WTC11 (cell line): ENCODE results near the gene PFDN1. TPM values are rescaled to one million over a fixed set of nuclear protein-coding genes. Genes with fewer than 3 reads are reported as not detected.

Experiments
- ATAC-seq: fragments of 200-7000 bp; cut with Tn5 transposase; 2 replicates; pipeline ENCODE4 v1.10.0; 2021; ENCODE audit warnings: mild to moderate bottlenecking, moderate library complexity
- CTCF ChIA-PET: fragments of 300-600 bp; sonication (Branson Sonifier 250); formaldehyde crosslinking; loops from one replicate; lab custom pipeline; 2021; ENCODE audit warnings: antibody characterized with exemption; lab: Charles Lee
- POLR2A ChIA-PET: fragments of 350-600 bp; sonication (Branson Sonifier 250); formaldehyde crosslinking; loops from one replicate; lab custom pipeline; 2021; ENCODE audit warnings: antibody characterized with exemption; lab: Charles Lee
- DNase-seq: peaks from one replicate; pipeline ENCODE4 v3.0.0; 2021; ENCODE audit warnings: low spot score
- H3K27ac Mint-ChIP-seq: 2 replicates; pipeline ENCODE4 v1.8.0; 2021; ENCODE audit warnings: mixed read lengths
- H3K27me3 Mint-ChIP-seq: 2 replicates; pipeline ENCODE4 v1.8.0; 2021; ENCODE audit warnings: low read depth, mild to moderate bottlenecking, moderate library complexity, mixed read lengths
- H3K36me3 Mint-ChIP-seq: 2 replicates; pipeline ENCODE4 v1.8.0; 2021; ENCODE audit warnings: mixed read lengths
- H3K4me1 Mint-ChIP-seq: 2 replicates; pipeline ENCODE4 v1.8.0; 2022; ENCODE audit warnings: mixed read lengths
- H3K4me3 Mint-ChIP-seq: 2 replicates; pipeline ENCODE4 v1.8.0; 2021; ENCODE audit warnings: mild to moderate bottlenecking, moderate library complexity, mixed read lengths
- H3K9me3 Mint-ChIP-seq: 2 replicates; pipeline ENCODE4 v1.8.0; 2021; ENCODE audit warnings: mixed read lengths
- ERG ChIP-seq: fragments of 250-450 bp; sonication (Bioruptor Pico); IDR thresholded peaks from 2 replicates; pipeline ENCODE4 v1.8.0; 2021; ENCODE audit warnings: mild to moderate bottlenecking
- ETV6 ChIP-seq: sonication (generic); formaldehyde crosslinking; IDR thresholded peaks from 2 replicates; pipeline ENCODE4 v1.8.1; 2022; ENCODE audit warnings: mild to moderate bottlenecking, missing genetic modification reagents
- GTF2I ChIP-seq: fragments of 250-450 bp; sonication (Bioruptor Pico); conservative IDR thresholded peaks from 2 replicates; pipeline ENCODE4 v1.4.0; 2021; ENCODE audit warnings: mild to moderate bottlenecking
- NFATC4 ChIP-seq: fragments of 250-450 bp; sonication (Bioruptor Pico); IDR thresholded peaks from 2 replicates; pipeline ENCODE4 v1.9.0; 2021; ENCODE audit warnings: mild to moderate bottlenecking
- NFE2L1 ChIP-seq: sonication (generic); formaldehyde crosslinking; IDR thresholded peaks from 2 replicates; pipeline ENCODE4 v1.8.1; 2023; ENCODE audit warnings: missing genetic modification reagents
- NFYB ChIP-seq: sonication (generic); formaldehyde crosslinking; conservative IDR thresholded peaks from 2 replicates; pipeline ENCODE4 v1.8.0; 2022; ENCODE audit warnings: low read depth, missing genetic modification reagents
- NR1H2 ChIP-seq: sonication (generic); formaldehyde crosslinking; IDR thresholded peaks from 2 replicates; pipeline ENCODE4 v1.9.0; 2021; ENCODE audit warnings: mild to moderate bottlenecking, moderate library complexity, missing genetic modification reagents
- NR3C1 ChIP-seq: sonication (generic); formaldehyde crosslinking; conservative IDR thresholded peaks from 2 replicates; pipeline ENCODE4 v1.8.1; 2023; ENCODE audit warnings: low read depth, mild to moderate bottlenecking, missing genetic modification reagents
- PREB ChIP-seq: sonication (generic); formaldehyde crosslinking; IDR thresholded peaks from 2 replicates; pipeline ENCODE4 v1.8.1; 2022; ENCODE audit warnings: mild to moderate bottlenecking, missing genetic modification reagents, moderate library complexity, borderline replicate concordance
- RELA ChIP-seq: sonication (generic); formaldehyde crosslinking; IDR thresholded peaks from 2 replicates; pipeline ENCODE4 v1.8.1; 2022; ENCODE audit warnings: missing genetic modification reagents, mild to moderate bottlenecking, borderline replicate concordance
- RORB ChIP-seq: fragments of 250-450 bp; sonication (Bioruptor Pico); IDR thresholded peaks from 2 replicates; pipeline ENCODE4 v1.9.0; 2021; ENCODE audit warnings: mild to moderate bottlenecking
- SP1 ChIP-seq: sonication (generic); formaldehyde crosslinking; conservative IDR thresholded peaks from 2 replicates; pipeline ENCODE4 v1.8.1; 2022; ENCODE audit warnings: missing genetic modification reagents
- ZNF219 ChIP-seq: sonication (generic); formaldehyde crosslinking; IDR thresholded peaks from 2 replicates; pipeline ENCODE4 v1.8.0; 2023; ENCODE audit warnings: missing genetic modification reagents, mild to moderate bottlenecking, borderline replicate concordance
- ZNF281 ChIP-seq: sonication (generic); formaldehyde crosslinking; IDR thresholded peaks from 2 replicates; pipeline ENCODE4 v1.8.0; 2023; ENCODE audit warnings: mild to moderate bottlenecking, missing genetic modification reagents
- ZNF416 ChIP-seq: fragments of 250-450 bp; sonication (Bioruptor Pico); IDR thresholded peaks from 2 replicates; pipeline ENCODE4 v1.9.0; 2021; ENCODE audit warnings: mild to moderate bottlenecking, inconsistent platforms
- ZNF425 ChIP-seq: fragments of 250-450 bp; sonication (Bioruptor Pico); conservative IDR thresholded peaks from 2 replicates; pipeline ENCODE4 v1.9.0; 2021; ENCODE audit warnings: mild to moderate bottlenecking
- ZNF532 ChIP-seq: fragments of 250-450 bp; sonication (Bioruptor Pico); IDR thresholded peaks from 2 replicates; pipeline ENCODE4 v1.9.0; 2021; ENCODE audit warnings: mild to moderate bottlenecking, borderline replicate concordance
- total RNA-seq: library from RNA; stranded (reverse); gene quantifications from 3 replicates; pipeline ENCODE4 v1.2.3, GENCODE V29; 2021

Gene PFDN1
- total RNA-seq, 1 experiment from 2014 or later: 44.1 TPM

- H3K27ac Mint-ChIP-seq: no peak overlapping the region
- ChIA-PET CTCF (interaction anchor here (3.1 to 3.9 kb wide), 2 partner anchors 8 to 94 kb away, joined by 15 to 35 read pairs; partner anchors contain the start of gene HBEGF), POLR2A (interaction anchor here (1.5 kb wide), 1 partner anchor 8 kb away, joined by 4 read pairs; the partner anchor contains the start of gene HBEGF)
- no peak for TF ChIP-seq NFATC4 (CRISPR knock-in tag)
- no peak for TF ChIP-seq ERG (CRISPR knock-in tag)
- TF ChIP-seq ZNF425: no peak
- no peaks in the 10 kb centered on the region for H3K27me3 Mint-ChIP-seq
- no peaks in the 10 kb centered on the region; the same call in 1 of the 2 replicates for H3K36me3 Mint-ChIP-seq
- H3K4me1 Mint-ChIP-seq: 0 out of 2 replicates have a peak, but pooled peaks cover 2% of the 10 kb centered on the region
- DNase-seq (no peak), ATAC-seq (no peak)
- H3K4me3 Mint-ChIP-seq: no peak overlapping the region
- no peaks in the 10 kb centered on the region for H3K9me3 Mint-ChIP-seq
Observed at GRCh38 chr5:140338336-140338735, 35.4 kb upstream of the PFDN1 start.

GRCh38 chr5:140337880-140338279 is 35.0 kb upstream of the PFDN1 start:
- CTCF ChIA-PET: interaction anchor here (3.1 to 3.9 kb wide), 2 partner anchors 8 to 94 kb away, joined by 15 to 35 read pairs; partner anchors contain the start of gene HBEGF
- Mint-ChIP-seq H3K9me3 (no peaks in the 10 kb centered on the region), H3K27ac (no peak overlapping the region), H3K4me3 (no peak overlapping the region), H3K4me1 (0 out of 2 replicates have a peak, but pooled peaks cover 2% of the 10 kb centered on the region)
- TF ChIP-seq SP1 (CRISPR knock-in tag) (no peak), PREB (no peak), NFYB (CRISPR knock-in tag) (no peak), ZNF281 (CRISPR knock-in tag) (no peak)
- TF ChIP-seq, all 79 proteins: peak for 0
- Mint-ChIP-seq H3K27me3 (no peaks in the 10 kb centered on the region), H3K36me3 (no peaks in the 10 kb centered on the region; the same call in 1 of the 2 replicates)
- no peak for DNase-seq
- POLR2A ChIA-PET: interaction anchor here (1.5 kb wide), 1 partner anchor 9 kb away, joined by 4 read pairs; the partner anchor contains the start of gene HBEGF
- ATAC-seq: no peak

- ChIA-PET CTCF (interaction anchor here (0.7 to 3.9 kb wide), 9 partner anchors 8 to 97 kb away, joined by 4 to 35 read pairs (median 4); partner anchors contain the start of gene HBEGF), POLR2A (interaction anchor here (0.6 to 1.1 kb wide), 3 partner anchors 10 to 153 kb away, joined by 3 to 4 read pairs (median 4); partner anchors contain the start of gene HBEGF)
- no peak overlapping the region for H3K4me3 Mint-ChIP-seq
- no peaks in the 10 kb centered on the region for H3K4me1 Mint-ChIP-seq
- ATAC-seq: no peak
- H3K36me3 Mint-ChIP-seq: no peaks in the 10 kb centered on the region; the same call in 1 of the 2 replicates
- DNase-seq: no peak
- H3K27ac Mint-ChIP-seq: no peak overlapping the region
- no peaks in the 10 kb centered on the region for H3K27me3 Mint-ChIP-seq
- H3K9me3 Mint-ChIP-seq: no peaks in the 10 kb centered on the region
- TF ChIP-seq ERG (CRISPR knock-in tag): no peak
- no peak for TF ChIP-seq ZNF416 (CRISPR knock-in tag)
- no peak for TF ChIP-seq ZNF532
- no peak for TF ChIP-seq NR3C1 (CRISPR knock-in tag)
- no peak for TF ChIP-seq NFYB (CRISPR knock-in tag)
- TF ChIP-seq ETV6 (CRISPR knock-in tag): no peak
- TF ChIP-seq NFE2L1: no peak
- no peak for TF ChIP-seq NR1H2
- no peak for TF ChIP-seq ZNF219 (CRISPR knock-in tag)
- TF ChIP-seq RORB (CRISPR knock-in tag): no peak
- TF ChIP-seq RELA (CRISPR knock-in tag): no peak
- no peak for TF ChIP-seq GTF2I
Observed at GRCh38 chr5:140336388-140336787, 33.5 kb upstream of the PFDN1 start.
